Peyer's patch (tissue), 4 donors: ENCODE measurements around the gene YY1. TPM values are rescaled to one million over a fixed set of nuclear protein-coding genes. Genes with fewer than 3 reads are reported as not detected.

Source experiments
- DNase-seq, 3 donors: peaks; one replicate each; pipeline ENCODE4 v3.0.0-alpha.2; 2017 to 2019
- H3K27ac ChIP-seq, 4 donors: fragments of 200-600 bp; sonication (generic); one replicate each; pipeline ENCODE4 v1.5.1; 2016 to 2019
- H3K27me3 ChIP-seq, 2 donors: fragments of 200-600 bp; sonication (generic); one replicate each; pipeline ENCODE4 v1.5.1; 2019
- H3K36me3 ChIP-seq, 3 donors: fragments of 200-600 bp; sonication (generic); one replicate each; pipeline ENCODE4 v1.5.1; 2016 to 2019
- H3K4me1 ChIP-seq, 4 donors: fragments of 200-600 bp; sonication (generic); one replicate each; pipeline ENCODE4 v1.5.1; 2016 to 2019
- H3K4me3 ChIP-seq, 4 donors: fragments of 200-600 bp; sonication (generic); 1 replicate in 3 of 4; 2 replicates in 1 of 4; pipeline ENCODE4 v1.5.1; 2016 to 2019; ENCODE audit warnings: mild to moderate bottlenecking in 1 of 4
- H3K9me3 ChIP-seq, 4 donors: fragments of 200-600 bp; sonication (generic); one replicate each; pipeline ENCODE4 v1.5.1; 2016 to 2019; ENCODE audit warnings: mild to moderate bottlenecking in 1 of 4
- POLR2A ChIP-seq, 2 donors: fragments of 450-650 bp; IDR thresholded peaks; one replicate each; pipeline ENCODE4 v1.5.1; 2017; ENCODE audit warnings: antibody characterized with exemption in 2 of 2, mild to moderate bottlenecking in 2 of 2, moderate library complexity in 2 of 2
- total RNA-seq, 4 donors: library from RNA; depleted of rRNA; stranded (reverse); fragments of >200 nt; gene quantifications; one replicate each; pipeline ENCODE4 v1.1.0, GENCODE V29; 2016
- TF ChIP-seq, protein P1 (sequence below), 6 experiments: fragments of 450-650 bp in 4 of 6; fragments of 200-600 bp in 2 of 6; sonication (generic) in 1 of 6; IDR thresholded peaks; one replicate each; pipeline ENCODE4 v1.5.1; 2017 to 2019; ENCODE audit warnings: antibody characterized with exemption in 6 of 6, mild to moderate bottlenecking in 3 of 6, moderate library complexity in 1 of 6

YY1 gene
- total RNA-seq, 4 donors from 2014 or later, result 42.0 to 63.5 (median 50.9) TPM

DNA sequence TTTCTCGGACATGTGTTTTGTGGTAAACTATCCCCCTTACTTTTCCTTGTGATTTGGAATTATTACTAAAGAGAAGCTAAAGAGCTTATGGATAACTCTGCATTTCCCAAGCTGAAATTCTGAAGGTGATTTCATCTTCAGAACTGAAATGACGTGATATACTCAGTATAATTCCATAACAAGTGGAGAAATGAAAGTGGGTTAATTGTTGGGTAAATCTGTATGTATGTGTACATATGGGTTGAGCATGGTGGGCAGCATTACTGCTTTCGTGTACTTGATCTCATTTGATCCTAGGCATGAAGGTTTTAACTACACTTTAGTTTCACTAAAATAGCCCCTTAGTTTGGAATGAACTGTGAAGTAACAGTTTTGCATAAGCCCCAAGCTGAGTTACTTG is 4.1 kb downstream of the YY1 start:
- H3K27ac ChIP-seq, result no peak overlapping the region
- H3K27me3 ChIP-seq, result no peaks in the 10 kb centered on the region
- H3K9me3 ChIP-seq, result no peaks in the 10 kb centered on the region
- no peaks in the 10 kb centered on the region for H3K36me3 ChIP-seq
- no peak overlapping the region for H3K4me3 ChIP-seq
- TF ChIP-seq, protein P1, sequence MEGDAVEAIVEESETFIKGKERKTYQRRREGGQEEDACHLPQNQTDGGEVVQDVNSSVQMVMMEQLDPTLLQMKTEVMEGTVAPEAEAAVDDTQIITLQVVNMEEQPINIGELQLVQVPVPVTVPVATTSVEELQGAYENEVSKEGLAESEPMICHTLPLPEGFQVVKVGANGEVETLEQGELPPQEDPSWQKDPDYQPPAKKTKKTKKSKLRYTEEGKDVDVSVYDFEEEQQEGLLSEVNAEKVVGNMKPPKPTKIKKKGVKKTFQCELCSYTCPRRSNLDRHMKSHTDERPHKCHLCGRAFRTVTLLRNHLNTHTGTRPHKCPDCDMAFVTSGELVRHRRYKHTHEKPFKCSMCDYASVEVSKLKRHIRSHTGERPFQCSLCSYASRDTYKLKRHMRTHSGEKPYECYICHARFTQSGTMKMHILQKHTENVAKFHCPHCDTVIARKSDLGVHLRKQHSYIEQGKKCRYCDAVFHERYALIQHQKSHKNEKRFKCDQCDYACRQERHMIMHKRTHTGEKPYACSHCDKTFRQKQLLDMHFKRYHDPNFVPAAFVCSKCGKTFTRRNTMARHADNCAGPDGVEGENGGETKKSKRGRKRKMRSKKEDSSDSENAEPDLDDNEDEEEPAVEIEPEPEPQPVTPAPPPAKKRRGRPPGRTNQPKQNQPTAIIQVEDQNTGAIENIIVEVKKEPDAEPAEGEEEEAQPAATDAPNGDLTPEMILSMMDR (IDR thresholded peaks at IDR 0.05), result no peak
- TF ChIP-seq POLR2A (IDR thresholded peaks at IDR 0.05), result no peak
- DNase-seq, result no peak
- peaks cover 0 to 64% (median 21%) of the 10 kb centered on the region in 4 donors for H3K4me1 ChIP-seq

DNA sequence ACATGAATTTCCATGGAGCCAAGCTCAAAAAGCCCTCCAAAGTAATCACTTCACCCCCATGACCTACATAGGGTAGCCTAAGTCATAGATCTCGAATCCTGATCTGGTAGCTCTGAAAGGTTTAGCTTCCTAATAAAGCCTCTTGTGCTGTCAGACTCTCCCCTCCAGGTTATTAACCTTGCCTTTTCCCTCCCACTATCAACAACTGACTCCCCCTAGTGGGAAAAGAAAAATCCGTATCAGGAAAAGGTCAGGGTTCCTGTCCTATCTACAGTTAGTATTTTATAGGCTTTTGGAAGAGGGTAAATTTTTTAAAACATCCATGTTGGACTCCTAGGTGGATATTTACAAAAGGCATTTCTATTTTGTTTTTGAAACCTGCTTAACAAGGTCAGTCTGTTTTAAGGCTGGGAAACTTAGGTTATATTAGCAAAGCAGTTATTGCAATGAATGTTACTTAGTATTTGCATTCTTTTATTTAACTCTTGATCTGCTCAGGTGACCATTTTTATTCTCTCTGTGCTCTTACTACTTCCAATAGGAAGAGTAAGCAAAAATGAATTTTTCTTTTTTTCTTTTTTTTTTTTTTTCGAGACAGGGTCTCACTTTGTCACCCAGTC is 8.0 kb downstream of the YY1 start:
- Histone ChIP-seq H3K27me3 (no peaks in the 10 kb centered on the region), H3K9me3 (no peaks in the 10 kb centered on the region), H3K4me1 (peaks cover 0 to 84% (median 15%) of the 10 kb centered on the region in 4 donors), H3K27ac (peak overlapping the region in 2 of 4 donors; percentile 26 to 76), H3K4me3 (no peak overlapping the region), H3K36me3 (no peaks in the 10 kb centered on the region)
- TF ChIP-seq, protein P1 (IDR thresholded peaks at IDR 0.05), result peak; percentile 24 to 73 (median 59)
- TF ChIP-seq POLR2A (IDR thresholded peaks at IDR 0.05), result no peak
- DNase-seq, result no peak

DNA sequence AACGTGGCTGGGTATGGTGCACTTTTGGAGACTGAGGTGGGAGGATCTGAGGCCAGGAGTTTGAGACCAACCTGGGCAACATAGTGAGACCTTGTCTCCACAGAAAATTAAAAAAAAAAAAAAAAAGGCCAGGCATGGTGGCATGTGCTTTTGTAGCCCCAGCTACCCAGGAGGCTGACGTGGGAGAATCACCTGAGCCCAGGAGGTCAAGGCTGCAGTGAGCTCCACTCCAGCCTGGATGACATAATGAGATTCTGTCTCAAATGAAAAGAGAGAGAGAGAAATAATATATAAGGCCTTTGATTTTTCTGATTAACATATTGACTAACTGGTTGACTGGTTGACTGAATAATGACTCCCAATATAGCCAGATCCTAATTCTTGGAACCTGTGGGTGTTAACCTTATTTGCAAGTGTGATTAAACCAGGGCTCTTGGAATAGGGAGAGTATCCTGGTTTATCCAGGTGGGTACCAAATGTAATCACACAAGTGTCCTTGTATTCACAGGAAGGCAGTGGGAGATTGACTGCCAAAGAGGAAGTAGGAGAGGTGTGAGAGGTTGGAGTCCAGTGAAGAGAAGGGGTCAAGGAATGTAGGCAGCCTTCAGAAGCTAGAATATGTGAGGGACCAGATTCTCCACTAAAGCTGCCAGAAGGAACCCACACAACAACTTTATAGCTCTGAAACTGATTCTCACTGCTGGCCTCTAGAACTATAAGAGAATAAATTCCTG is 12.0 kb downstream of the YY1 start:
- no peak overlapping the region for H3K4me3 ChIP-seq
- DNase-seq, result no peak
- H3K4me1 ChIP-seq, result peaks cover 0 to 70% (median 7%) of the 10 kb centered on the region in 4 donors
- no peak overlapping the region for H3K27ac ChIP-seq
- TF ChIP-seq POLR2A (IDR thresholded peaks at IDR 0.05), result no peak
- TF ChIP-seq, protein P1 (IDR thresholded peaks at IDR 0.05), result no peak
- H3K9me3 ChIP-seq, result no peaks in the 10 kb centered on the region
- H3K36me3 ChIP-seq, result no peaks in the 10 kb centered on the region
- H3K27me3 ChIP-seq, result no peaks in the 10 kb centered on the region

DNA sequence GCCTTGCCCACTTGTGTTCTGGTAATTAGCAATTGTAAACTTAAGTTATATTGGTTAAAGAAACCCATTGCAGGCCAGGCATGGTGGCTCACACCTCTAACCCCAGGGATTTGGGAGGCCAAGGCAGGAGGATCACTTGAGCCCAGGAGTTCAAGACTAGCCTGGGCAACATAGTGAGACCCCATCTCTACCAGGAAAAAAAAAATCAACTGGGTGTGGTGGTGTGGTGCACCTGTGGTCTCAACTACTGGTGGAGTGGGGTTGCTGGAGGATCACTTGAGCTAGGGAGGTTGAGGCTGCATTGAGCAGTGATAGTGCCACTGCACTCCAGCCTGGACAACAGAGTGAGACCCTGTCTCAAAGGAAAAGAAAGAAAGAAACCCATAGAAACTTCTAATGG is 13.7 kb downstream of the YY1 start:
- no peak for TF ChIP-seq POLR2A (IDR thresholded peaks at IDR 0.05)
- TF ChIP-seq, protein P1 (IDR thresholded peaks at IDR 0.05), result no peak
- Histone ChIP-seq H3K27me3 (no peaks in the 10 kb centered on the region), H3K4me1 (peaks cover 0 to 57% (median 6%) of the 10 kb centered on the region in 4 donors), H3K36me3 (no peaks in the 10 kb centered on the region), H3K9me3 (no peaks in the 10 kb centered on the region), H3K27ac (no peak overlapping the region), H3K4me3 (no peak overlapping the region)
- no peak for DNase-seq

DNA sequence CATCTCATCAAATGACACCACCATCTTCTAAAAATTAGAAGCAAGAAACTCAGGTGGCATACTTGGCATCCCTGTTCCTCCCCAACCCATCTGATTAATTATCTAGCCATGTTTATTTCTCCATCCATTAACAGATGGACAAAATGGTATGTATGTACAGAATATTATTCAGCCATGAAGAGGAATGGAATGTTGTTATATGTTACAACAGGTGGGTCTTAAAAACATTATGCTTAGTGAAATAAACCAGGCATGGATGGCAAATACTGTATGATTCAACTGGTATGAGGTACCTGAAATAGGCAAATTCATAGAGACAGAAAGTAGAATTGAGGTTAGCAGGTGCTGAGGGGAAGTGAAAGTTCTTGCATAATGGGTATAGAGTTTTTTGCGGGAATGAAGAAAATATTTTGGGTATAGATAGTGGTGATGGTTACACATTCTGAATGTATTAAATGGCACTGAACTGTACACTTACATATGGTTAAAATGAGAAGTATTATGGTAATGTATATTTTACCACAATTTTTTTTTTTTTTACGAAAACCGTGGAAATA is 17.5 kb downstream of the YY1 start:
- TF ChIP-seq POLR2A (IDR thresholded peaks at IDR 0.05), result no peak
- TF ChIP-seq, protein P1 (IDR thresholded peaks at IDR 0.05), result no peak
- no peaks in the 10 kb centered on the region for H3K36me3 ChIP-seq
- peaks cover 0 to 36% (median 6%) of the 10 kb centered on the region in 4 donors for H3K4me1 ChIP-seq
- no peaks in the 10 kb centered on the region for H3K27me3 ChIP-seq
- H3K27ac ChIP-seq, result no peak overlapping the region
- no peak overlapping the region for H3K4me3 ChIP-seq
- no peaks in the 10 kb centered on the region for H3K9me3 ChIP-seq
- no peak for DNase-seq
